Activated naive CD8-positive, alpha-beta T cell treated with anti-CD3 and anti-CD28 coated beads, Interleukin-2, amount 10 ng/mL, durations not matched to agents 7 days and 5 days (primary cell): ENCODE measurements around the gene ZNF569. TPM values are rescaled to one million over a fixed set of nuclear protein-coding genes. Genes with fewer than 3 reads are reported as not detected.
"Not testable (repeated sequence)": the region's sequence is repeated elsewhere in the genome, so short reads cannot be mapped to it uniquely, and the experiment has no call there.

Experiments
- ATAC-seq: fragments of 150-1000 bp; cut with Tn5 transposase; one replicate; pipeline ENCODE4 v1.10.0; 2021; ENCODE audit warnings: low read depth, moderate library complexity
- POLR2A ChIA-PET: fragments of 350-600 bp; sonication (Branson Sonifier 250); formaldehyde crosslinking; loops from one replicate; lab custom pipeline; 2021; ENCODE audit warnings: antibody characterized with exemption; lab: Charles Lee
- DNase-seq: peaks from one replicate; pipeline ENCODE4 v3.0.0; 2021
- H3K27ac Mint-ChIP-seq: one replicate; pipeline ENCODE4 v1.8.0; 2022; ENCODE audit warnings: mild to moderate bottlenecking, mixed read lengths
- H3K27me3 Mint-ChIP-seq: one replicate; pipeline ENCODE4 v1.8.0; 2022; ENCODE audit warnings: mild to moderate bottlenecking, moderate library complexity, mixed read lengths
- H3K36me3 Mint-ChIP-seq: one replicate; pipeline ENCODE4 v1.8.0; 2021; ENCODE audit warnings: mild to moderate bottlenecking, mixed read lengths
- H3K4me1 Mint-ChIP-seq: one replicate; pipeline ENCODE4 v1.8.0; 2021; ENCODE audit warnings: mixed read lengths
- H3K4me3 Mint-ChIP-seq: one replicate; pipeline ENCODE4 v1.8.0; 2022; ENCODE audit warnings: mild to moderate bottlenecking, moderate library complexity, mixed read lengths
- H3K9me3 Mint-ChIP-seq: one replicate; pipeline ENCODE4 v1.8.0; 2021; ENCODE audit warnings: mixed read lengths
- total RNA-seq, 2 experiments: library from RNA; stranded (reverse); gene quantifications; one replicate each; pipeline ENCODE4 v1.2.3, GENCODE V29; 2021

Gene ZNF569
- total RNA-seq, 2 experiments from 2014 or later, result 12.8 to 12.9 TPM

- Mint-ChIP-seq H3K4me1 (peaks cover 20% of the 10 kb centered on the region), H3K36me3 (peaks cover 26% of the 10 kb centered on the region), H3K27me3 (no peaks in the 10 kb centered on the region), H3K4me3 (peak overlapping the region; percentile 96), H3K27ac (peak overlapping the region; percentile 89), H3K9me3 (peaks cover 11% of the 10 kb centered on the region)
- DNase-seq, result no peak
- POLR2A ChIA-PET, result interaction anchor here (0.9 to 4.2 kb wide), 8 partner anchors 9 to 617 kb away, joined by 4 to 44 read pairs (median 8); partner anchors contain the start of genes ZNF345, ZNF527, ZNF540 and ZNF571
- ATAC-seq, result no peak
These were observed 405 bp upstream of the ZNF569 start for GRCh38 chr19:37467608-37468090.

DNA sequence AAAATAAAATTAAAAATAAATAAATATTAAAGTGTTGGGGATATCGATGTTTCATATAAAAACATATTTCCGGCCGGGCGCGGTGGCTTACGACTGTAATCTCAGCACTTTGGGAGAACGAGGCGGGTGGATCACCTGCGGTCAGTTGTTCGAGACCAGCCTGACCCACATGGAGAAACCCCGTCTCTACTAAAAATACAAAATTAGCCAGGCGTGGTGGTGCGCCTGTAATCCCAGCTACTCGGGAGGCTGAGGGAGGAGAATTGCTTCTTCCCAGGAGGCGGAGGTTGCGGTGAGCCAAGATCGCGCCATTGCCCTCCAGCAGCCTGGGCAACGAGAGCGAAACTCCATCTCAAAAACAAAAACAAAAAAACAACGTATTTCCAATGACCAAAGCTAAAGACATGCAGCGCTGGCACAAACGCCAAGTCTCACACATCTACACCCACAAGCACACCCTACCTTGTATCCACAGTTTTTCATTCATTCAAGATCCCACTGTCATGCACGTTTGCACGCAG lies 907 bp downstream of the ZNF569 start:
- H3K27me3 Mint-ChIP-seq, result no peaks in the 10 kb centered on the region
- POLR2A ChIA-PET, result interaction anchor here (0.6 to 4.2 kb wide), 7 partner anchors 32 to 149 kb away, joined by 3 to 44 read pairs (median 8); partner anchors contain the start of genes ZNF527, ZNF540, ZNF571 and ZNF793
- H3K36me3 Mint-ChIP-seq, result peaks cover 26% of the 10 kb centered on the region
- peak overlapping the region; percentile 89 for H3K27ac Mint-ChIP-seq
- peaks cover 20% of the 10 kb centered on the region for H3K4me1 Mint-ChIP-seq
- H3K4me3 Mint-ChIP-seq, result peak overlapping the region; percentile 96
- DNase-seq (no peak), ATAC-seq (no peak)
- H3K9me3 Mint-ChIP-seq, result peaks cover 11% of the 10 kb centered on the region

- Mint-ChIP-seq H3K36me3 (peaks cover 44% of the 10 kb centered on the region), H3K4me1 (no peaks in the 10 kb centered on the region), H3K9me3 (peaks cover 46% of the 10 kb centered on the region), H3K27me3 (no peaks in the 10 kb centered on the region), H3K4me3 (no peak overlapping the region), H3K27ac (no peak overlapping the region)
- POLR2A ChIA-PET, result no interaction called here
- DNase-seq, result no peak
- no peak for ATAC-seq
These were observed 14.6 kb downstream of the ZNF569 start for GRCh38 chr19:37452500-37453245.

GRCh38 chr19:37413313-37414084 lies 53.7 kb downstream of the ZNF569 start:
- no peaks in the 10 kb centered on the region for H3K4me1 Mint-ChIP-seq

GRCh38 chr19:37412700-37413099 lies 54.5 kb downstream of the ZNF569 start:
- no peaks in the 10 kb centered on the region for H3K27me3 Mint-ChIP-seq
- no peak overlapping the region for H3K4me3 Mint-ChIP-seq
- ATAC-seq (no peak), DNase-seq (no peak)
- no peaks in the 10 kb centered on the region for H3K4me1 Mint-ChIP-seq
- H3K9me3 Mint-ChIP-seq, result peaks cover 32% of the 10 kb centered on the region
- POLR2A ChIA-PET, result no interaction called here
- peaks cover 41% of the 10 kb centered on the region for H3K36me3 Mint-ChIP-seq
- no peak overlapping the region for H3K27ac Mint-ChIP-seq

More at GRCh38 chr19:37413313-37414084, 53.7 kb downstream of the ZNF569 start:
- POLR2A ChIA-PET, result no interaction called here
- Mint-ChIP-seq H3K27me3 (no peaks in the 10 kb centered on the region), H3K9me3 (peaks cover 34% of the 10 kb centered on the region), H3K27ac (no peak overlapping the region), H3K4me3 (no peak overlapping the region), H3K36me3 (peaks cover 47% of the 10 kb centered on the region)
- ATAC-seq (no peak), DNase-seq (no peak)

GRCh38 chr19:37406140-37406846 lies 61.0 kb downstream of the ZNF569 start:
- POLR2A ChIA-PET, H3K4me3 Mint-ChIP-seq, H3K27me3 Mint-ChIP-seq, H3K36me3 Mint-ChIP-seq, DNase-seq, H3K4me1 Mint-ChIP-seq, ATAC-seq, H3K27ac Mint-ChIP-seq: not testable (repeated sequence)
- H3K9me3 Mint-ChIP-seq, result peaks cover 33% of the 10 kb centered on the region

GRCh38 chr19:37403403-37403802 lies 63.8 kb downstream of the ZNF569 start:
- Mint-ChIP-seq H3K27ac (no peak overlapping the region), H3K9me3 (peaks cover 37% of the 10 kb centered on the region), H3K4me3 (no peak overlapping the region), H3K4me1 (no peaks in the 10 kb centered on the region), H3K27me3 (no peaks in the 10 kb centered on the region), H3K36me3 (no peaks in the 10 kb centered on the region)
- DNase-seq (no peak), ATAC-seq (no peak)
- POLR2A ChIA-PET, result interaction anchor here (0.5 to 1.3 kb wide), 2 partner anchors 64 to 177 kb away, joined by 4 read pairs; partner anchors contain the start of gene ZNF569

GRCh38 chr19:37401078-37401477 lies 66.2 kb downstream of the ZNF569 start:
- POLR2A ChIA-PET, result no interaction called here
- Mint-ChIP-seq H3K9me3 (peaks cover 29% of the 10 kb centered on the region), H3K36me3 (no peaks in the 10 kb centered on the region), H3K4me3 (no peak overlapping the region), H3K4me1 (no peaks in the 10 kb centered on the region), H3K27ac (no peak overlapping the region), H3K27me3 (no peaks in the 10 kb centered on the region)
- DNase-seq (no peak), ATAC-seq (no peak)

DNA sequence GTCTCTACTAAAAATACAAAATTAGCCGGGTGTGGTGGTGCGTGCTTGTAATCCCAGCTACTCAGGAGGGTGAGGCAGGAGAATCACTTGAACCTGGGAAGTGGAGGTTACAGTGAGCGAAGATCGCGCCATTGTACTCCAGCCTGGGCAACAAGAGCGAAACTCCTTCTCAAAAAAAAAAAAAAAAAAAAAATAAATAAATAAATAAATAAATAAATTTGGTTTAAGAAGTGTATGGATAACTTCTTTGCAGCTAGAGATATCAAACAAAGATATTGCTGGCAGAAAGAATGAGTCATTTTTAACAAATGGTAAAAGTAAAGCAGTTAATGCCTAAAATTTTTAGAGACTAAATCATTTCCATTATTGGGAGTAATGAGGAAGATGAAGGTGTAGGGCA lies 75.8 kb downstream of the ZNF569 start:
- H3K27me3 Mint-ChIP-seq, DNase-seq, ATAC-seq, H3K4me3 Mint-ChIP-seq, POLR2A ChIA-PET, H3K4me1 Mint-ChIP-seq, H3K27ac Mint-ChIP-seq: not testable (repeated sequence)
- peaks cover 38% of the 10 kb centered on the region for H3K36me3 Mint-ChIP-seq
- H3K9me3 Mint-ChIP-seq, result peaks cover 35% of the 10 kb centered on the region

DNA sequence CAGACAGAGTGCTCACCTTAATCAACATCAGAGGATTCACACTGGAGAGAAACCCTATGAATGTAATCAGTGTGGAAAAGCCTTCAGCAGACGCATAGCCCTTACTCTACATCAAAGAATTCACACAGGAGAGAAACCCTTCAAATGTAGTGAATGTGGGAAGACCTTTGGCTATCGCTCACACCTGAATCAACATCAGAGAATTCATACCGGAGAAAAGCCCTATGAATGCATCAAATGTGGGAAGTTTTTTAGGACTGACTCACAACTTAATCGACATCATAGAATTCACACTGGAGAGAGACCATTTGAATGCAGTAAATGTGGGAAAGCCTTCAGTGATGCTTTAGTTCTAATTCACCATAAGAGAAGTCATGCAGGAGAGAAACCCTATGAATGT lies 78.0 kb downstream of the ZNF569 start:
- Mint-ChIP-seq H3K4me1 (no peaks in the 10 kb centered on the region), H3K4me3 (no peak overlapping the region), H3K36me3 (peaks cover 52% of the 10 kb centered on the region), H3K27me3 (no peaks in the 10 kb centered on the region), H3K27ac (no peak overlapping the region), H3K9me3 (peaks cover 40% of the 10 kb centered on the region)
- DNase-seq (no peak), ATAC-seq (no peak)
- POLR2A ChIA-PET, result interaction anchor here (0.6 kb wide), 1 partner anchor 381 kb away, joined by 3 read pairs; no protein-coding TSS in a partner anchor

GRCh38 chr19:37370880-37371661 lies 96.2 kb downstream of the ZNF569 start, which contains the start of gene ZNF527:
ZNF527 (plus strand) TSS chr19:37371099; CDS start chr19:37374199, 3,100 bp downstream.
- DNase-seq, result peak; percentile 94
- H3K9me3 Mint-ChIP-seq, result peaks cover 16% of the 10 kb centered on the region
- peaks cover 11% of the 10 kb centered on the region for H3K4me1 Mint-ChIP-seq
- peak within 1 kb of the TSS; percentile 96 for H3K4me3 Mint-ChIP-seq
- H3K27ac Mint-ChIP-seq, result peak within 1 kb of the TSS; percentile 97
- H3K27me3 Mint-ChIP-seq, result no peaks in the 10 kb centered on the region
- POLR2A ChIA-PET, result interaction anchor here (0.5 to 2.7 kb wide), 20 partner anchors 9 to 882 kb away, joined by 3 to 43 read pairs (median 4); partner anchors contain the start of genes ZNF345, ZNF383, ZNF420 and ZNF540
- H3K36me3 Mint-ChIP-seq, result peaks cover 15% of the 10 kb centered on the region
- ATAC-seq, result peak; percentile 97

- peaks cover 19% of the 10 kb centered on the region for H3K9me3 Mint-ChIP-seq
- H3K36me3 Mint-ChIP-seq, result peaks cover 19% of the 10 kb centered on the region
- H3K4me3 Mint-ChIP-seq, result peak overlapping the region; percentile 96
- H3K27me3 Mint-ChIP-seq, DNase-seq: not testable (repeated sequence)
- H3K4me1 Mint-ChIP-seq, result peaks cover 11% of the 10 kb centered on the region
- peak; percentile 50 for ATAC-seq
- H3K27ac Mint-ChIP-seq, result peak overlapping the region; percentile 97
- POLR2A ChIA-PET, result interaction anchor here (0.6 to 2.7 kb wide), 19 partner anchors 10 to 881 kb away, joined by 3 to 43 read pairs (median 4); partner anchors contain the start of genes ZNF345, ZNF383, ZNF420 and ZNF540
These were observed 96.8 kb downstream of the ZNF569 start for GRCh38 chr19:37370386-37370879.
